Measurements from ENCODE around the gene CLNK. TPM values are rescaled to one million over a fixed set of nuclear protein-coding genes. Genes with fewer than 3 reads are reported as not detected.
"Not testable (repeated sequence)": the region's sequence is repeated elsewhere in the genome, so short reads cannot be mapped to it uniquely, and the experiment has no call there.

The CLNK gene
- total RNA-seq, 1 donor from 2014 or later: under 0.01 TPM

GRCh38 chr4:10619220-10619619, 65.3 kb downstream of the CLNK start:
- no peak for DNase-seq (ENCODE audit: extremely low read depth, low read depth, low spot score)

GRCh38 chr4:10614926-10615325, 69.6 kb downstream of the CLNK start:
- not testable (repeated sequence) for DNase-seq (ENCODE audit: extremely low read depth, low read depth, low spot score)

DNA sequence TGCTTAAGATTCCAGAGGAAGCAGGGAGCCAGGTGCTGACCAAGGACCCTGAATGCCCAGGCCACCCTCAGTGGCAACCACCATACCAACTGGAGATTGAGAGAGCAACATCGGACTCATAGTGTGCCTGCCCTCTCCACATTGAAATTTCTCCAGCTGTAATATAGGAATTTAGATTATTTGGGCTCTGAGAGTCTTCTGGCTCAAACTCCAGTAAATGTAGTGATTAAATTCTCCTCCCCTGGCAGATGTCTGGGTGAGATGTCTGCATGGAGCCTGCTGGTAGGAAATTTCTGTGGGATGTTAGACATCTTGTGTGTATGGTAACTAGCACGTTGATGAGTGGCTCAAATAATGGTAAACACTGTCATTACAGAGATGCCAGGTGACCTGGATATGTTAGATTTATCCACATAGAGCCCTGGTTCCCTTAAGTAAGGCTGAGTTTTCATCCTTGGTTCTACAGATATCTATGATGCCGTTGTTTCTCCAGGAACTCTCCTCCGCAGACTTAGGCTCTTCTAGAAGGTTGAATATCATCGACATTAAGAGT, 70.6 kb downstream of the CLNK start:
- no peak for DNase-seq (ENCODE audit: extremely low read depth, low read depth, low spot score)

DNA sequence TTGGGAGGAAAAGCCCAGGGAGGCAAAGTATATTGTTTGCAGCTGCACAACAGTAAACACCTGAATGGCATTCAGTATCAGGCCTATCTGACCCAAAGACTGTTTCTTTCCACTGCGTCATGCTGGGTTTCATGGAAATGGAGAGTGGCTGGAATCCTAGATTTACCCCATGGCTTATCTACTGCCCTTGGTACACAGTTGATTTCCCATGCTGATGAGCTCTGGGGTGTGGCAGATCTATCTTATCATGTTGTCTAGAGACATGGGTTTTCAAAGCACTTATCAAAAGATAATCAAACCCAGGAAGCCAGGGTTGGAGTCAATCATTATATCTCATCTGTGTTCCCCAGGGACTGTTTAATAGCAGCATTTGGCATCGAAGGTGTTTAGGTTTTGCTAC, 72.1 kb downstream of the CLNK start:
- DNase-seq (ENCODE audit: extremely low read depth, low read depth, low spot score): no peak

DNA sequence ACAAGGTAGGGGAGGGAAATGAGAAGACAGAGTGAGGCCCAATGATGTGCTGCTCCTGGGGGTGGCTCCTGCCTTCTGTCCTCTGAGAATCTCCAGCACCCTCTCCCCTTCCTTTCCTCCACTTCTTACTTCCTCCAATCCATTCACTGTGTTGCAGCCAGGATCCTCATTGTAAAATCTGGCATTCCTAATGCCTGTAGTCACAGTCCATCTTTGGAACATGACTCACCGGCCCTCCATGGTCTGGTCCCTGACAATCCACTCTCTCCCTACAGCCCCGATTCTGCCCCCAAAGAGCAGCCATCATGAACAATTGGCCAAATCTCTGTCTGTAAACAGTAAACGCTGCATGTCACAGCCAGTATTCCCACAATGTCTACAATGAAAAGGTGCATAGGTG, 72.9 kb downstream of the CLNK start:
- peak; percentile 27 for DNase-seq (ENCODE audit: extremely low read depth, low read depth, low spot score)

DNA sequence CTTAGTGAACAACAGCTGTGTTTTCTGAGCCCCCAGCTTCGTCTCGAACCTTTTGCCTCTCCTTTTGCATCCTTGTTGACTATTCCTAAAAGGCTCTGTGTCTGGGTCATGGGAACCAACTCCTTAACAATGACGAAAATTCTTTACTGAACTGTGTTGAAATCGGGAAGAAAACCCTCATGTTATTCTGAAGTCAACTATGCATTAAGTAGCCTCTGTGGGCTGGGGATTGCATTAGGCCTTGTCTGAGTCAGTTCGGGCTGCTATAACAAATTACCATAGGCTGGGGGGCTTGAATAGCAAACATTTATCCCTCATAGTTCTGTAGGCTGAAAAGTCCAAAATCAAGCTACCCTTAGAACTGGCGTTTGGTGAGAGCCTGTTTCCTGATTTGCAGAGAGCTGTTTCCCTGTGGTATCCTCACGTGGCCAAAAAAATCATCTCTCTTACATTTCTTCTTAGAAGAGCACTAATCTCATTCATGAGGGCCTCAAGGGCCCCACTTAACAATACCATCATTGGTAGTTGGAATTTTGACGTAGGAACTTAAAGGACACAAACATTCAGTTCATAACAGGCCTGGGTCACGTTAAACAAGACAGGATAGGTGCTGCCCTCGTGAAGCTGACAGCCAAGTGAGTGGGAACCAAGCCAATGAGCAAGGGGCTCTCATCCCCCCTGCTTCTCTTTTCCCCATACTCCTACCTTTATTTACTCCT, 75.9 kb downstream of the CLNK start:
- no peak for DNase-seq (ENCODE audit: extremely low read depth, low read depth, low spot score)

DNA sequence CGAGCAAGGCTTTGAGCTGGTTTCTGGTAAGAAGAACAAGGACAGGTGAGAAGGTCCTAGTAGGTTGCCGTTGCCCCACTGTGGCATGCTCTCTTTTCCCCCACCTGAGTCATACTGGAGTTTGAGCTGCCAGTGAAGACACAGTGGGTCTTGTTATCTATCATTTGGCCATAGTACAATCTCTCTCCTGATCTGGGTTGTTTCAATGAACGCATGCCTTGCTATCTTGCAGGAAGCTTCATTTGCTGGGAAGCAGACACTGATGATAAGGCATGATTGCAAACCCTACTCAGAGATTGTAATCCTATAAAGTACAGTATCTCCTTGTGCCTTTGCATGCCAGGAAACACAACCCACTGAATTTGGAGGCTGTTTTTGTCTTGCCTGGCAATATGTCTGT, 77.4 kb downstream of the CLNK start:
- no peak for DNase-seq (ENCODE audit: extremely low read depth, low read depth, low spot score)

- no peak for DNase-seq (ENCODE audit: extremely low read depth, low read depth, low spot score)
Measured at GRCh38 chr4:10606483-10607155, 77.9 kb downstream of the CLNK start.

DNA sequence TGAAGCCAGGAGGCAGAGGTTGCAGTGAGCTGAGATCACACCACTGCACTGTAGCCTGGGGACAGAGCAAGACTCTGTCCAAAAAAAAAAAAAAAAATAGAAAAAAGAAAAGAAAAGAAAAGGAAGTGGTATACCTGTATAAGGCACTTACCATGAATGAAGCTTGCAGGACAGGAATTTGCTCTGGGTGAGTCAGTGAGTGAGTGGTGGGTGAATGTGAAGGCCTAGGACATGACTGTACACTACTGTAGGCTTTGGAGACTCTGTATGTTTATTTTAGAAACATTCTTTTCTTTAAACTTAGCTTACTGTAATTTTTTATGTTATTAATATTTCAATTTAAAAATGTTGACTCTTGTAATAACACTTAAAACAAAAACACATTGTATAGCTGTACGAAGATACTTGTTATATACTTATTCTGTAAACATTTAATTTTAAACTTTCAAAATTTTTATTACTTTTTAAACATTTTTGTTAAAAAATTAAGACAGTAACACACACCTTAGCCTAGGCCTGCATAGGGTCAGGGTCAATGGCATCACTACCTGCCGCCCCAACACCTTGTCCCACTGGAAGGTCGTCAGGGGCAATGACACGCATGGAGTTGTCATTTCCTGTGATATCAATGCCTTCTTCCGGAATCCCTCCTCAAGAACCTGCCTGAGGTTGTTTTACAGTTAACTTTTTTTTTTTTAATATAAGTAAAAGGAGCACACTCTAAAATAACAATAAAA, 78.7 kb downstream of the CLNK start:
- no peak for DNase-seq (ENCODE audit: extremely low read depth, low read depth, low spot score)

DNA sequence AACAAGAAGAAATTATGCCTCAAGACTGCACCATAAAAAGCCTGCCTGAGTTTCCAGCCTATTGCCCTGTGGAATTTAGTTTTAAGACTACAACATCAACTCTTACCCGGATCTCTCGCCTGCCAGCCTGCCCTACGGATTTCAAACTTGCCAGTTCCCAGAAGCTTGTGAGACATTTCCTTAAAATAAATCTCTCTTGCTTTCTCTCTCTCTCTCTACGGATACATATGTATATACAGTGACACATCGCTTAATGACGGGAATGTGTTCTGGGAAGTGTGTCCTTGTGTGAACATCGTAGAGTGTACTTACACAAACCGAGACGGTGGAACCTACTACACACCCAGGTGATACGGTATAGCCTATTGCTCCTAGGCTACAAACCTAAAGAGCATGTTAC, 79.5 kb downstream of the CLNK start:
- no peak for DNase-seq (ENCODE audit: extremely low read depth, low read depth, low spot score)

GRCh38 chr4:10599574-10599973, 85.0 kb downstream of the CLNK start:
- DNase-seq (ENCODE audit: extremely low read depth, low read depth, low spot score): no peak

DNA sequence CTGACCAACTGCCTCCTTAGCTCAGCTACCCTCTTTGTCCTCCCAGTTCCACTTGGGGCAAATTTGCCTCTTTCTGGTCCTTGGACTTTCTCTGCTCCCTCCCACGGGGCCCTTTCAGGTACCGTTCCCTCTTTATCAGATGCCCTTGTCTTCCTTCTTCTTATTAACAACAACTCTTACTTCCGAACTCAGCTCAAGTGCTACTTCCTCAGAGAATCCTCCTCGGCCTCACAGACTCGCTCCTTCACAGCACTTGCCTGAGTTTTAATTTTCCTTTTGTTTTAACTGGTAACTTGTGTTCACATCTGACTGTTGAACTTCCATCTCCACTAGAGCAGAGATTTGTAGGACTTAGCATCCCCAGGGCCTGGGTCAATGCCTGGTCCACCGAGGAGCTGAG, 85.7 kb downstream of the CLNK start:
- DNase-seq (ENCODE audit: extremely low read depth, low read depth, low spot score): no peak

- DNase-seq (ENCODE audit: extremely low read depth, low read depth, low spot score): no peak
Measured at GRCh38 chr4:10596586-10597290, 87.8 kb downstream of the CLNK start.

- DNase-seq (ENCODE audit: extremely low read depth, low read depth, low spot score): no peak
Measured at GRCh38 chr4:10593130-10593529, 91.4 kb downstream of the CLNK start.

- DNase-seq (ENCODE audit: extremely low read depth, low read depth, low spot score): no peak
Measured at GRCh38 chr4:10590896-10591295, 93.7 kb downstream of the CLNK start.

DNA sequence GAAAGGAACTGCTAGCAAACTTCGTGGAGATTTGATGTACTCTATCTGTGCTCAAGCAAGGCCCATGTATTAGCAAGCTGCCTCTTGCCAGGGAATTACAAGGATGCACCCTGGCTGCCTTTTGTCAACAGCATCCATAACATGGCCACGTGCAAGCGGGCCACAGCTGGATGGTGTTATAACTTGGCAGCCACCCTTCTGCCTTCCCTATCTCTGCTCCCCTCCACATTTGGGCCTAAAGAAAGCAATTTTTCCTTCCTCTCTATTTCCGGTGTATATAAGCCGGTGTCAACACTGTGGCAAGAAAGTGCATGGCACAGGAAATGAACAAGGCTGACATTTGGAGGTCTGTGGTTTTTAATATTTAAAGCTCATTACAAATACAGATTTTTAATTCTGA, 94.8 kb downstream of the CLNK start:
- DNase-seq (ENCODE audit: extremely low read depth, low read depth, low spot score): no peak

GRCh38 chr4:10589321-10589720, 95.2 kb downstream of the CLNK start:
- DNase-seq (ENCODE audit: extremely low read depth, low read depth, low spot score): no peak

- DNase-seq (ENCODE audit: extremely low read depth, low read depth, low spot score): no peak
Measured at GRCh38 chr4:10587697-10588096, 96.9 kb downstream of the CLNK start.

GRCh38 chr4:10587296-10587695, 97.3 kb downstream of the CLNK start:
- no peak for DNase-seq (ENCODE audit: extremely low read depth, low read depth, low spot score)

DNA sequence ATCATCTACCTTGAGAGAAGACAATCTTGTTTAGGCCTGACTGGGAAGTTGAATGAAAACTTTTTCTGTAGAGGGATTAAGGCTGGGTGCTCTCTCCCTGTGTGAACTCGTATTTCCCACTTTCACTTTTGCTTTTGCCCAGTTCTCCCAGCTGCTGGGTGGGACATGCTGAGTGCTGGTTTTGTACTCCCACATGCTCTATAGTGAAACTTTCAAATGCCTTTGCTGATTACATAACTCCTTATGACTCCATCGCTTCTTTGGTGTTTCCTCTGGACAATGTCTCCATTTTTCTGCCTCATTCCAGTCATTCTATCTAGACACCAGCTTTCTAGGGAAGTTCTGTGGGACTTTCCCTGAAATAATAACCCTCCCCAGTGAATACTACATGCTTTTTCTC, 100.5 kb downstream of the CLNK start:
- DNase-seq (ENCODE audit: extremely low read depth, low read depth, low spot score): no peak

GRCh38 chr4:10582951-10583350, 101.6 kb downstream of the CLNK start:
- no peak for DNase-seq (ENCODE audit: extremely low read depth, low read depth, low spot score)
